ENCODE measurements around the gene ZDHHC21. TPM values are rescaled to one million over a fixed set of nuclear protein-coding genes. Genes with fewer than 3 reads are reported as not detected.

Gene ZDHHC21
- total RNA-seq, 1 donor from 2014 or later, result 29.4 TPM

DNA sequence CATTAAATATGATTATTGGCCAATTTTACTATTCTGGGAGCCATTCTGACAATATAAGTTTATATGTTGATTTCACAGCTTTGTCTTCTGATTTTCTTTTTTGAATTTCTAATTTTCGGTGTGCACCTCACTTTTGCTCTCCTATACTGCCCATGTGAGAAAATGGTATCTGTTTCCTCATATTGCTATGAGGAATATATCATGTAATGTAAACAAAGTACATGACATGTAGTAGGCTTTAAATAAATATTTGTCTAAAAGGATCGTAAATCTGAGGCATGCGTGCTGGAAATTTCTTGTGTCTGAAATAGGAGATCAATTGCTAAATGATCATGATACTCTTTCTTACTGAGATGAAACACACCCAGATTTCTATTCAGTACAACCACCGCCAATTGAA lies 119.9 kb downstream of the ZDHHC21 start:
- peaks cover 12% of the 10 kb centered on the region for H3K9me3 Mint-ChIP-seq
- no peak overlapping the region for H3K4me3 Mint-ChIP-seq
- DNase-seq (no peak), ATAC-seq (ENCODE audit: low read depth) (no peak)
- ChIA-PET POLR2A (no interaction called here), CTCF (no interaction called here)
- H3K4me1 Mint-ChIP-seq, result no peaks in the 10 kb centered on the region
- intact Hi-C loops (cut with micrococcal nuclease), result no loop called here
- no peaks in the 10 kb centered on the region for H3K27me3 Mint-ChIP-seq
- TF ChIP-seq, protein P1, sequence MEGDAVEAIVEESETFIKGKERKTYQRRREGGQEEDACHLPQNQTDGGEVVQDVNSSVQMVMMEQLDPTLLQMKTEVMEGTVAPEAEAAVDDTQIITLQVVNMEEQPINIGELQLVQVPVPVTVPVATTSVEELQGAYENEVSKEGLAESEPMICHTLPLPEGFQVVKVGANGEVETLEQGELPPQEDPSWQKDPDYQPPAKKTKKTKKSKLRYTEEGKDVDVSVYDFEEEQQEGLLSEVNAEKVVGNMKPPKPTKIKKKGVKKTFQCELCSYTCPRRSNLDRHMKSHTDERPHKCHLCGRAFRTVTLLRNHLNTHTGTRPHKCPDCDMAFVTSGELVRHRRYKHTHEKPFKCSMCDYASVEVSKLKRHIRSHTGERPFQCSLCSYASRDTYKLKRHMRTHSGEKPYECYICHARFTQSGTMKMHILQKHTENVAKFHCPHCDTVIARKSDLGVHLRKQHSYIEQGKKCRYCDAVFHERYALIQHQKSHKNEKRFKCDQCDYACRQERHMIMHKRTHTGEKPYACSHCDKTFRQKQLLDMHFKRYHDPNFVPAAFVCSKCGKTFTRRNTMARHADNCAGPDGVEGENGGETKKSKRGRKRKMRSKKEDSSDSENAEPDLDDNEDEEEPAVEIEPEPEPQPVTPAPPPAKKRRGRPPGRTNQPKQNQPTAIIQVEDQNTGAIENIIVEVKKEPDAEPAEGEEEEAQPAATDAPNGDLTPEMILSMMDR (IDR thresholded peaks at IDR 0.05), result no peak
- H3K36me3 Mint-ChIP-seq (ENCODE audit: low read depth), result peaks cover 8% of the 10 kb centered on the region
- no peak overlapping the region for H3K27ac Mint-ChIP-seq

DNA sequence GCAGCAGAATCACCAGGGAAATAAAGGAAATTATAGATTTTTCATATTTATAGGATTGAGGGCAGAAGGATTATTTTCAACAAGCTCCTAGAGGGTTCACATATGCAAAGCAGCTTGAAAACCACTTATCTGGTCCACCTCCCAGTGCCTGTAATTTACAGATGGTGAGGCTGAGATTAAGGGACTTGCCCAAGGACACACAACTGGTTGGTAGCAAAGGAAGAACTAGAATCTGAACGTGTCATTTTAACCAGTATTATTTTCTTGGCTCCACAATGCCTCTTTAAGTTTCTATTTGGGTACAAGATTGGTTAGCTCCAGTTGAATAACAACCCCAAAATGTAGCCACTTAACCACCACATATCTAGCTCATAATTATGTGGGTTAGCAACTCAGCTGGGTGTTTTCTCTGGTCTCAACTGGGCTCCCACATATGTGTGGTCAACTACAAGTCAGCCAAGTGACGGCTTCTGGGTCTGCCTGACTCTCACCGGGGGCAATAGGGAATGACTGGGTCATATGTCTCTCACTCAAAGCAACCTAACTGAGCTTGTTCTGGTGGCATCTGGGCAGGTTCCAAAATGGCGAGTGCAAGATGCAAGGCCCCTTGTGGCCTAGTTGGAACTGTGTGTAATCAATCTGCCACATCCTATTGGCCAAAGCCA lies 127.7 kb downstream of the ZDHHC21 start:
- H3K27me3 Mint-ChIP-seq, result no peaks in the 10 kb centered on the region

DNA sequence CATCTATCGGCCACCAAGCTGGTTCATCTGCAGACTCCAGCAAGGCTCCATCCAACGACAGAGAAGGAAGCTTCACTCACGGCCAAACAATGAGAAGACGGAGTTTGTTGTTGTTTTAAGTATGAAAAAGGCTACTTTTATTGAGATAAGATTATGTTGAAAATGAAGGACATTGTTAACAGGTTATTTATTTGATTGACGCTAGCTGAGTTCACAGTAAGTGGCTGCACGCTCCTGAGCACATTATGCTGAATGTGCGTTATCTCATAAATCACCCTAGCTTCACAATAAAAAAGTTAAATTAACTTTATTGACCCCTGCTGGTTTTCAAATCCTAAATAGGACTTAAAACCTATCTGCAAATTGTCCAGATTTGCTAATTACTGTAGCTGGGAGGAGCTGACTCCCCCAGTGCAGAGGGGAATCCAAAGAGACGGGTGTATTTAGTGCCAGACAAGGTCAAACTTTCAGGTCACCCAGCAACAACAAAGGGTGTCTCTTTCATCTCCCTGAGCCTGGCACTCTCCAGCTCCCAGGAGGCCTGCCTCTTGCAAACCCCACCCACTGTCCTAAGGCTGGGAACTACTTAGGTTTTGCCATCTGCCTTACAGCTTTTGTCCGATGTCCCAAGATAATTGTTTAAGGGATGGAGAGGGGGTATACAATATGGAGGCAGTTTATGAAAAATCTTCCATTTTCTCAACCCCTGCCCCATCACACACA lies 129.2 kb downstream of the ZDHHC21 start:
- Mint-ChIP-seq H3K27ac (no peak overlapping the region), H3K27me3 (no peaks in the 10 kb centered on the region), H3K9me3 (peaks cover 3% of the 10 kb centered on the region), H3K4me1 (no peaks in the 10 kb centered on the region), H3K4me3 (no peak overlapping the region), H3K36me3 (ENCODE audit: low read depth) (no peaks in the 10 kb centered on the region)
- CTCF ChIA-PET, result no interaction called here
- DNase-seq (no peak), ATAC-seq (ENCODE audit: low read depth) (no peak)
- TF ChIP-seq, protein P1 (IDR thresholded peaks at IDR 0.05), result no peak
- POLR2A ChIA-PET, result no interaction called here
- intact Hi-C loops (cut with micrococcal nuclease), result no loop called here

More for the DNA sequence above, 127.7 kb downstream of the ZDHHC21 start:
- H3K36me3 Mint-ChIP-seq (ENCODE audit: low read depth), result peaks cover 5% of the 10 kb centered on the region
- DNase-seq (no peak), ATAC-seq (ENCODE audit: low read depth) (no peak)
- H3K4me3 Mint-ChIP-seq, result no peak overlapping the region
- TF ChIP-seq, protein P1 (IDR thresholded peaks at IDR 0.05), result no peak
- ChIA-PET POLR2A (no interaction called here), CTCF (no interaction called here)
- intact Hi-C loops (cut with micrococcal nuclease), result no loop called here
- no peak overlapping the region for H3K27ac Mint-ChIP-seq
- no peaks in the 10 kb centered on the region for H3K4me1 Mint-ChIP-seq
- peaks cover 4% of the 10 kb centered on the region for H3K9me3 Mint-ChIP-seq

DNA sequence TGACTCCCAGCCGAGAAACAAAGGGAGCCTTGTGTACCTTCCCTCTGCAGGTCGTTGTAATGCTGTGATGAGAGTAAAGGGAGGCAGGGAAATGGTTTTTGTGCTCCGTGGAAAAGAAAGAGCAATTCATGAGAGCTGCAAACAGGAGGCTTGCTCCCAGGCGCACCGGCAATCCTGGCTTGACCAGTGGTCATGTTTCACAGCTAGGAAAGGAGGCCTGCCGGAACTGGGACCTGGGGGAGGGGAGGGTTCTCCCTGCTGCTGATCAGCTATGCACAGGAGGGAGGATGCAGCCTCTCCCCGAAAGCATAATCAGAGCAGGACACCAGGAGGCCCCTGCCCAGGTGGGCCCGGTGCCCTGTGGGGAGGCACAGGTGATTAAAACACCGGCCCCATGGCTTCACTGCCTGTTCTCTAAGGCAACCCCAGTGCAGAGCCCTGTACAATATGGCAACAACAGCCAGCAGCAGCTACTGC lies 131.3 kb downstream of the ZDHHC21 start:
- DNase-seq (no peak), ATAC-seq (ENCODE audit: low read depth) (no peak)
- intact Hi-C loops (cut with micrococcal nuclease), result no loop called here
- Mint-ChIP-seq H3K27me3 (no peaks in the 10 kb centered on the region), H3K9me3 (peaks cover 2% of the 10 kb centered on the region), H3K36me3 (ENCODE audit: low read depth) (no peaks in the 10 kb centered on the region), H3K4me1 (no peaks in the 10 kb centered on the region), H3K27ac (no peak overlapping the region), H3K4me3 (no peak overlapping the region)
- ChIA-PET POLR2A (no interaction called here), CTCF (no interaction called here)
- TF ChIP-seq, protein P1 (IDR thresholded peaks at IDR 0.05), result no peak

Other genes starting within 250 kb of the ZDHHC21 start
- not detected in 2 replicates for gene CER1, start 29.3 kb upstream of the ZDHHC21 start, total RNA-seq
- gene FREM1, start 217.0 kb upstream of the ZDHHC21 start, total RNA-seq, result not detected in 2 replicates

All from activated B cell treated with CpG ODN at 0.5 μM for 24 hours (primary cell).